ENCODE data around the gene DSCAML1.

The DSCAML1 gene

GRCh38 chr11:117663821-117664220 lies 133.2 kb downstream of the DSCAML1 start:
- Histone ChIP-seq H3K9me3 (ENCODE audit: control insufficient read depth, low read length) (no peaks in the 10 kb centered on the region), H3K27me3 (replicated peaks; ENCODE audit: control insufficient read depth, insufficient read depth, low read length) (peaks cover 57% of the 10 kb centered on the region), H3K9ac (ENCODE audit: low read length) (no peak overlapping the region), H3K4me3 (ENCODE audit: low read length) (no peak overlapping the region), H3K36me3 (ENCODE audit: control insufficient read depth, insufficient read depth, low read length, severe bottlenecking) (no peaks in the 10 kb centered on the region), H3K4me1 (ENCODE audit: control insufficient read depth, insufficient read depth, low read length) (no peaks in the 10 kb centered on the region)
- DNase-seq (ENCODE audit: low read depth) = no peak

DNA sequence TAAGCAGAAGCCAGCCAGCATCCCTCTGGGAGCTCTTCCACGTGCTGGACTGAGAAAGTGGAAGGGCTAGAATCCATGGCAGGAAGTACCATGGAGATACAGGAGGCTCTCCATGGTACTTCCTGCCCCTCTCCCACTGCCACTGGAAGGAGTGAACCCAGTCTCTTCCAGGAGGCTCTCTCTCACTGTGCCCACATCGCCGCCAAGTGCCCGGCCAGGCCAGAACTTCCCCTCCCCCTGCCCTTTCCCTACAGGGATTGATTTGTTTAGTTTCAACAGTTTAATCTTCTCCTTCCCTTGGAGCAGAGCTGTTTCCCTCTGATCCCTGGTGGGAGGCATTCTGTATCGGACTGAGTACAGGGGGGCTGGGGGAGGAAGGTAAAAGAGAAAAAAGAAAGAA lies 133.6 kb downstream of the DSCAML1 start:
- H3K9me3 ChIP-seq (ENCODE audit: control insufficient read depth, low read length) = no peaks in the 10 kb centered on the region
- DNase-seq (ENCODE audit: low read depth) = no peak
- H3K4me3 ChIP-seq (ENCODE audit: low read length) = no peak overlapping the region
- H3K36me3 ChIP-seq (ENCODE audit: control insufficient read depth, insufficient read depth, low read length, severe bottlenecking) = no peaks in the 10 kb centered on the region
- H3K27me3 ChIP-seq (replicated peaks; ENCODE audit: control insufficient read depth, insufficient read depth, low read length) = peaks cover 56% of the 10 kb centered on the region
- H3K4me1 ChIP-seq (ENCODE audit: control insufficient read depth, insufficient read depth, low read length) = no peaks in the 10 kb centered on the region
- no peak overlapping the region for H3K9ac ChIP-seq (ENCODE audit: low read length)

GRCh38 chr11:117662671-117663269 lies 134.2 kb downstream of the DSCAML1 start:
- Histone ChIP-seq H3K27me3 (replicated peaks; ENCODE audit: control insufficient read depth, insufficient read depth, low read length) (peaks cover 51% of the 10 kb centered on the region), H3K9me3 (ENCODE audit: control insufficient read depth, low read length) (no peaks in the 10 kb centered on the region), H3K36me3 (ENCODE audit: control insufficient read depth, insufficient read depth, low read length, severe bottlenecking) (no peaks in the 10 kb centered on the region)

DNA sequence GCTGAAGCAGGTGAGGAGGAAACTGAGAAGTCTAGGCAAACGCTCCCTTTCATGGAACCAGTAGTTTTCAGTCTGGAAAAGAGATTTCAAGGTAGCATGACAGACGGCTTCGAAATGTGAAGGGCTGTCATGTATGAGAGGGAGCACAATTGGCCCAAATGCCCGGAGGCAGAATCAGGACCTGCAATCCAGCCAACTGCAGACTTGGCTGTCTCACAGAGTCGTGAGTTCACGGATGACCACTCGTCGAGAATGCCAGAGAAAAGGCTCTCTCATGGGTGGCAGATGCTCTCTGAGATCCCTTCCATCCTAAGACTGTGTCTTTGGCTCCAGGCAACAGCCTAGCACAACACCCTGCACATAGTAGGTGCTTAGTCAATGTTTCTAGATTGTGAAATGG lies 134.8 kb downstream of the DSCAML1 start:
- DNase-seq (ENCODE audit: low read depth) = no peak
- no peak overlapping the region for H3K9ac ChIP-seq (ENCODE audit: low read length)
- H3K9me3 ChIP-seq (ENCODE audit: control insufficient read depth, low read length) = no peaks in the 10 kb centered on the region
- H3K4me1 ChIP-seq (ENCODE audit: control insufficient read depth, insufficient read depth, low read length) = no peaks in the 10 kb centered on the region
- no peaks in the 10 kb centered on the region for H3K36me3 ChIP-seq (ENCODE audit: control insufficient read depth, insufficient read depth, low read length, severe bottlenecking)
- H3K4me3 ChIP-seq (ENCODE audit: low read length) = no peak overlapping the region
- peaks cover 49% of the 10 kb centered on the region for H3K27me3 ChIP-seq (replicated peaks; ENCODE audit: control insufficient read depth, insufficient read depth, low read length)

More at GRCh38 chr11:117662671-117663269, 134.2 kb downstream of the DSCAML1 start:
- DNase-seq (ENCODE audit: low read depth) = no peak
- no peak overlapping the region for H3K9ac ChIP-seq (ENCODE audit: low read length)
- H3K4me3 ChIP-seq (ENCODE audit: low read length) = no peak overlapping the region
- no peaks in the 10 kb centered on the region for H3K4me1 ChIP-seq (ENCODE audit: control insufficient read depth, insufficient read depth, low read length)

GRCh38 chr11:117658809-117659208 lies 138.2 kb downstream of the DSCAML1 start:
- no peaks in the 10 kb centered on the region for H3K36me3 ChIP-seq (ENCODE audit: control insufficient read depth, insufficient read depth, low read length, severe bottlenecking)
- no peaks in the 10 kb centered on the region for H3K9me3 ChIP-seq (ENCODE audit: control insufficient read depth, low read length)
- H3K9ac ChIP-seq (ENCODE audit: low read length) = no peak overlapping the region
- DNase-seq (ENCODE audit: low read depth) = no peak
- H3K4me3 ChIP-seq (ENCODE audit: low read length) = no peak overlapping the region
- H3K27me3 ChIP-seq (replicated peaks; ENCODE audit: control insufficient read depth, insufficient read depth, low read length) = peaks cover 62% of the 10 kb centered on the region
- no peaks in the 10 kb centered on the region for H3K4me1 ChIP-seq (ENCODE audit: control insufficient read depth, insufficient read depth, low read length)

- Histone ChIP-seq H3K4me1 (ENCODE audit: control insufficient read depth, insufficient read depth, low read length) (no peaks in the 10 kb centered on the region), H3K9me3 (ENCODE audit: control insufficient read depth, low read length) (no peaks in the 10 kb centered on the region), H3K9ac (ENCODE audit: low read length) (no peak overlapping the region), H3K36me3 (ENCODE audit: control insufficient read depth, insufficient read depth, low read length, severe bottlenecking) (no peaks in the 10 kb centered on the region), H3K27me3 (replicated peaks; ENCODE audit: control insufficient read depth, insufficient read depth, low read length) (peaks cover 69% of the 10 kb centered on the region), H3K4me3 (ENCODE audit: low read length) (no peak overlapping the region)
- no peak for DNase-seq (ENCODE audit: low read depth)
These were observed 139.2 kb downstream of the DSCAML1 start for GRCh38 chr11:117657794-117658193.

DNA sequence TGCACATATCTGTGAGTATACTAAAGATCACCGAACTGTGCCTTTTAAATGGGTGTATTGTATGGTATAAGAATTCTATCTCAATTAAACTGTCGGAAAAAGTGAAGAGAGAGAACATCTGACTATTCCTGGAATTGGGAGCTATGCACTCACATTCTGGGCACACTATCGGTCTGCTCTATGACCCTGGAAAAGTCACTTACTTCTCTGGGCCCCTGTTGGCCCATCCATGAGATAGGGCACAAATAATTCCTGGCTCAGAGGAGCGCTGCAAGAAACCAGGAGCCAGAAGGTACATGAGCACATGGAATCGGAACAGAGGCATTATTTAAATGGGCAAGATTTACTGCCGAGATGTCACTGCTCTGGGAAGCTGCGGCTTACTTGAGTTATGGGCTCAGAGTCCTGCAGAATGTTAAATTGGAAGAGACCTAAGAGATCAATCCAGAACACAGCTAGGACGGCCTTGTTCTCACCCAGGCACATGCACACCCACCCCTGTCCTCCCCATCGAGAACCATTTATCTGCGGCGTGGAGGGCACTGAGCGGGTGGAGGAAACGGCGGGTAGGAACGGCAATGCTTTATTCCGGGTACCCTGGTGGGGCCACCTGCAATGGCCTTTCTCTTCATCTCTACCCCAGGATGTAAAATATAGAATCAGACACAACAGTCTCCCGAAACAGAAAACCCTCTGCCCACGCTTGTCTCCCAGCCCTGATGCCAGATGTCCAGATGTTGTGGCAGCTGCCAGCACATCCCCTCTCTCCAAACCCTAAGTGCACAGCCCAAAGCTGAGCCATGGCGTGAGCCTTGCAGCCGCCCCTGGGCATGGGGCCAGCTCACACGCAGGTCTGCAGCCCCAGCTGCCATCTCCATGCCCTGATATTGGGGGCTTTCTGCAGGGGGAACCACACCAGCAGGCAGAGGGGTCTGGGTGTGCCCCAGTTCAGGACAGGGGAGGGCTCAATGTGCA lies 142.4 kb downstream of the DSCAML1 start:
- no peak overlapping the region for H3K4me3 ChIP-seq (ENCODE audit: low read length)
- no peaks in the 10 kb centered on the region for H3K36me3 ChIP-seq (ENCODE audit: control insufficient read depth, insufficient read depth, low read length, severe bottlenecking)
- DNase-seq (ENCODE audit: low read depth) = no peak
- H3K9me3 ChIP-seq (ENCODE audit: control insufficient read depth, low read length) = no peaks in the 10 kb centered on the region
- H3K27me3 ChIP-seq (replicated peaks; ENCODE audit: control insufficient read depth, insufficient read depth, low read length) = peaks cover 64% of the 10 kb centered on the region
- no peak overlapping the region for H3K9ac ChIP-seq (ENCODE audit: low read length)
- H3K4me1 ChIP-seq (ENCODE audit: control insufficient read depth, insufficient read depth, low read length) = no peaks in the 10 kb centered on the region

DNA sequence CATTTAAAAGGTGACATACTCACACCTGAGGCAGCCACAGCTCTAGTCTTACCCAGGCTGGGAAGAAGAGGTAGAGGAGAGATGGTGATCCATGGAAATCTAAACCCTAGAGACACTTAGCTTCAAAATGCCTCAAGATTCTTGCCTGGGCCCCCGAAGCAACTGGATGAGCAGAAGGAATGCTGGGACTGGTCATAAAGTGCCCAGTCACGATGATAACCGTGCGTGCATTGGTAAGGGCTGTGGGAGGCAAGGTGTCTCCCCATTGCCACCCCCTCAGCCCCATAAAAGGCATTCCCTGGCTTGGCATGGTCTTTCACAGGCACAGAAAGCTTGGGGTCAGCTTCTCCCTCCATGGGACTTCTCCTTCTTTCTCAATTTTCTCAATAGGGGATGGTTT lies 144.5 kb downstream of the DSCAML1 start:
- Histone ChIP-seq H3K4me3 (ENCODE audit: low read length) (no peak overlapping the region), H3K9ac (ENCODE audit: low read length) (no peak overlapping the region), H3K9me3 (ENCODE audit: control insufficient read depth, low read length) (no peaks in the 10 kb centered on the region), H3K36me3 (ENCODE audit: control insufficient read depth, insufficient read depth, low read length, severe bottlenecking) (no peaks in the 10 kb centered on the region), H3K4me1 (ENCODE audit: control insufficient read depth, insufficient read depth, low read length) (no peaks in the 10 kb centered on the region), H3K27me3 (replicated peaks; ENCODE audit: control insufficient read depth, insufficient read depth, low read length) (peaks cover 67% of the 10 kb centered on the region)
- no peak for DNase-seq (ENCODE audit: low read depth)

DNA sequence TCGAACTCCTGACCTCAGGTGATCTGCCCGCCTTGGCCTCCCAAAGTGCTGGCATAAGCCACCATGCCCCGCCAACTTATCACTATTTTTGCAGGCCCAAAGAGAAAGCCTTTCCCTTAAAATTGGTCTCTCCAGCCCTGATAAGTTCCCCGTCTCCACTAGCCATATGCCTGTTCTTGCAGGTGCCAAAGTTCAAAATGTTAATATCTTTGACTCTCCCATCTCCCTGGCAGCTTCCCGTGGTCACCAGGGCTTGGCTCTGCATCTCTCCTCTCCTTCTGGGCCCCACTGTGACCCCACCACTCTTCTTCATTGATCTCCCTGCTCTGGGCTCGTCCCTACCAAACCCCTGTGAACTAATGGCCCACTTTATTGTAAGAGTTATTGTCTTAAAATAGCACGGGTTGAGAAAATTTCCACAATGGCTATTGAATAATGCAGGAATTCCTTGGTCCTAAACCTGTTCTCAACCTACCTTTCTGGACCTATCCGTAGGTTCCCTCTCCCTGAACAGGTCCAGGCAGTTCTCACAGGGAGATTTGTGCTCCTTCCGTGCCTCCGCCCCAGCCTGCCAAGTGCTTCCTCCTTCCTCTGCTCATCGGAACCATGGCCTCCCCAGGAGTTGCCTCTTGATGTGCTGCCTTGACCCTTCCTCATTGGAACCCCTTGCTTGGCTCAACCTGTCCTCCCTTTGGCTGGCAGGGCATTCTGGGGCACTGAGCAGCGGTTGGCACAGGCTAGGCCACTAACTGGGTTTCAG lies 147.5 kb downstream of the DSCAML1 start:
- H3K9me3 ChIP-seq (ENCODE audit: control insufficient read depth, low read length) = no peaks in the 10 kb centered on the region

DNA sequence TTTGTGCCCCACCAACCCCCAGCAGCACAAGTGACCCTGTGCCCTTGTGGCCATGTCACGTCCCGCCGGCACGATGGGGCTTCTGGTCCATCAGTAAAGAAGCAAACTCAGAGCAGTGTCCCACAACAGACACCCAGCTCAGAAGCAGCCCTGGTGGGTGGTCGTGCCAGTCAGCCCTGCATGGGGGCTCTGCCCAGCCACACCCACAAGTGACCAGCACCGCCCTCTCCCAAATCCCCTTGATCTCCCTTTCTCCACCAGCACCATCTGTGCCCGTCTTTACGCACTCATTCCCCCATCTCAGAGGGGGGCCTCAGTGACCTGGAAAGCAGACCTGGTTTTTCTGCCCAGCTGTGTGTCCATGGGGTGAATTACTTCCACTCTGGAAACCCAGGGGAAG lies 149.1 kb downstream of the DSCAML1 start:
- Histone ChIP-seq H3K36me3 (ENCODE audit: control insufficient read depth, insufficient read depth, low read length, severe bottlenecking) (no peaks in the 10 kb centered on the region), H3K4me1 (ENCODE audit: control insufficient read depth, insufficient read depth, low read length) (no peaks in the 10 kb centered on the region), H3K27me3 (replicated peaks; ENCODE audit: control insufficient read depth, insufficient read depth, low read length) (peaks cover 48% of the 10 kb centered on the region), H3K4me3 (ENCODE audit: low read length) (no peak overlapping the region), H3K9ac (ENCODE audit: low read length) (no peak overlapping the region), H3K9me3 (ENCODE audit: control insufficient read depth, low read length) (no peaks in the 10 kb centered on the region)
- no peak for DNase-seq (ENCODE audit: low read depth)

More for the DNA sequence above, 147.5 kb downstream of the DSCAML1 start:
- Histone ChIP-seq H3K9ac (ENCODE audit: low read length) (no peak overlapping the region), H3K27me3 (replicated peaks; ENCODE audit: control insufficient read depth, insufficient read depth, low read length) (peaks cover 54% of the 10 kb centered on the region), H3K4me1 (ENCODE audit: control insufficient read depth, insufficient read depth, low read length) (no peaks in the 10 kb centered on the region), H3K4me3 (ENCODE audit: low read length) (no peak overlapping the region), H3K36me3 (ENCODE audit: control insufficient read depth, insufficient read depth, low read length, severe bottlenecking) (no peaks in the 10 kb centered on the region)
- DNase-seq (ENCODE audit: low read depth) = no peak

DNA sequence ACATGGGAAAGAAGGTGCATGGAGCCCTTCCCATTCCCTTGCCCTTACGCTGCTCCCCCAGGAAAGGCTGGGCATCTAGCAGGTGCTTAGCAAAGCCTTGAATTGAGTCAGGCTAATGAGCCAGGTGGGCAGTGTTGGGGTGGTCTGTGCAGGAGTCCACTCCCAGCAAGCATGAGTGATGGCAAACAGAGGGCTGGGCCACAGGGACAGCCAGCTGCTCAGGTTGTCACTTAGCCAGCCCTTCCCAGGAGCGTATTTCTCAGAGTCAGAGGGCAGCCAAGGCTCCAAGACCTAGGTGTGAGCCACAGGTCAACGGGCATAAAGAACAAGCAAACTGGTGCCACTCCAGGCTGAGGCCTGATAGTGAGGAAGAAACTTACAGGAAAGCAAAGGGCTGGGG lies 149.8 kb downstream of the DSCAML1 start:
- Histone ChIP-seq H3K4me3 (ENCODE audit: low read length) (no peak overlapping the region), H3K4me1 (ENCODE audit: control insufficient read depth, insufficient read depth, low read length) (no peaks in the 10 kb centered on the region)
- no peak for DNase-seq (ENCODE audit: low read depth)

More for the DNA sequence above, 149.8 kb downstream of the DSCAML1 start:
- Histone ChIP-seq H3K36me3 (ENCODE audit: control insufficient read depth, insufficient read depth, low read length, severe bottlenecking) (no peaks in the 10 kb centered on the region), H3K27me3 (replicated peaks; ENCODE audit: control insufficient read depth, insufficient read depth, low read length) (peaks cover 46% of the 10 kb centered on the region), H3K9ac (ENCODE audit: low read length) (no peak overlapping the region), H3K9me3 (ENCODE audit: control insufficient read depth, low read length) (no peaks in the 10 kb centered on the region)

Data from adipocyte (in vitro differentiated cells).